22Rv1 (cell line): Measurements from ENCODE around the gene D2HGDH.

Experiments
- CTCF ChIP-seq: fragments of 450-650 bp; IDR thresholded peaks from 2 replicates; pipeline ENCODE4 v1.5.1; 2017; ENCODE audit warnings: mild to moderate bottlenecking
- ZFX ChIP-seq: fragments of 450-650 bp; IDR thresholded peaks from 2 replicates; pipeline ENCODE4 v1.6.1; 2017; ENCODE audit warnings: antibody characterized with exemption, borderline replicate concordance

GRCh38 chr2:241729868-241730267 lies 4.6 kb upstream of the D2HGDH start:
- no peak for TF ChIP-seq CTCF
- TF ChIP-seq ZFX: no peak
